Neural progenitor cell (in vitro differentiated cells): ENCODE measurements around the gene RRBP1.

Experiments
- EZH2 ChIP-seq: fragments of 200-600 bp; sonication (generic); IDR thresholded peaks from 2 replicates; pipeline ENCODE4 v1.6.1; 2017; ENCODE audit warnings: antibody characterized with exemption, mild to moderate bottlenecking, moderate library complexity
- EZH2phosphoT487 ChIP-seq: fragments of 200-600 bp; sonication (generic); IDR thresholded peaks from 2 replicates; pipeline ENCODE4 v1.6.1; 2017; ENCODE audit warnings: antibody characterized with exemption
- TF ChIP-seq, protein P1 (sequence below): fragments of 200-600 bp; sonication (generic); IDR thresholded peaks from 2 replicates; pipeline ENCODE4 v1.5.1; 2017; ENCODE audit warnings: antibody characterized with exemption, mild to moderate bottlenecking

DNA sequence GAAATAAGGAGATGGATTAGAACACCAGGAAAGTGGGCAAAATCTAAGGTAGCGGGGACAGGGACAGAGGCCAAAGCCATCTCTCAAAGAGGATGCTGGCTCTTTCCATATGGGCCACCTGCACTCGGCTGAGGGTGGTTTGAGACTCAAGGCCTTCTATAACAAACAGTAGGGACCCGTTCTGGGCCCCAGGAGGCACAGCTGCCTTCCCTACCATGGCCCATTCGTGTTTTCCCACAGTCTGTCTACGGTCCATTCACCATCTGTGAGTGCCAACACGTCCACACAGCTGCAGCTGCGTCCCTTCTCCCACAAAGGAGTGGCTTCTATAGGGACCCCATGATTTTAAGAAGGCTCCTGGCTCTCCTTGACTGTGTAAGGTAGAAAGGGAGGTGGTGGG, 18.6 kb upstream of the RRBP1 start:
- TF ChIP-seq, protein P1, sequence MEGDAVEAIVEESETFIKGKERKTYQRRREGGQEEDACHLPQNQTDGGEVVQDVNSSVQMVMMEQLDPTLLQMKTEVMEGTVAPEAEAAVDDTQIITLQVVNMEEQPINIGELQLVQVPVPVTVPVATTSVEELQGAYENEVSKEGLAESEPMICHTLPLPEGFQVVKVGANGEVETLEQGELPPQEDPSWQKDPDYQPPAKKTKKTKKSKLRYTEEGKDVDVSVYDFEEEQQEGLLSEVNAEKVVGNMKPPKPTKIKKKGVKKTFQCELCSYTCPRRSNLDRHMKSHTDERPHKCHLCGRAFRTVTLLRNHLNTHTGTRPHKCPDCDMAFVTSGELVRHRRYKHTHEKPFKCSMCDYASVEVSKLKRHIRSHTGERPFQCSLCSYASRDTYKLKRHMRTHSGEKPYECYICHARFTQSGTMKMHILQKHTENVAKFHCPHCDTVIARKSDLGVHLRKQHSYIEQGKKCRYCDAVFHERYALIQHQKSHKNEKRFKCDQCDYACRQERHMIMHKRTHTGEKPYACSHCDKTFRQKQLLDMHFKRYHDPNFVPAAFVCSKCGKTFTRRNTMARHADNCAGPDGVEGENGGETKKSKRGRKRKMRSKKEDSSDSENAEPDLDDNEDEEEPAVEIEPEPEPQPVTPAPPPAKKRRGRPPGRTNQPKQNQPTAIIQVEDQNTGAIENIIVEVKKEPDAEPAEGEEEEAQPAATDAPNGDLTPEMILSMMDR: no peak
- TF ChIP-seq EZH2 (no peak), EZH2phosphoT487 (no peak)
